Epithelial cell of proximal tubule (primary cell): Measurements from ENCODE around the gene KRT82. TPM values are rescaled to one million over a fixed set of nuclear protein-coding genes. Genes with fewer than 3 reads are reported as not detected.

ENCODE experiments used
- DNase-seq: peaks from one replicate; pipeline ENCODE4 v3.0.0-alpha.2; 2011; ENCODE audit warnings: low read depth
- H3K4me3 ChIP-seq: 2 replicates; pipeline ENCODE4 v1.5.1; 2011; ENCODE audit warnings: low read depth, mild to moderate bottlenecking, low read length
- total RNA-seq: library from RNA; depleted of rRNA; stranded (reverse); fragments of >200 nt; gene quantifications from 2 replicates; pipeline ENCODE4 v1.2.3, GENCODE V29; 2015
- TF ChIP-seq, protein P1 (sequence below): conservative IDR thresholded peaks from 2 replicates; pipeline ENCODE4 v1.5.1; 2012; ENCODE audit warnings: low read depth, mild to moderate bottlenecking, low read length

The KRT82 gene
- total RNA-seq, 1 donor from 2014 or later, result not detected

- TF ChIP-seq, protein P1, sequence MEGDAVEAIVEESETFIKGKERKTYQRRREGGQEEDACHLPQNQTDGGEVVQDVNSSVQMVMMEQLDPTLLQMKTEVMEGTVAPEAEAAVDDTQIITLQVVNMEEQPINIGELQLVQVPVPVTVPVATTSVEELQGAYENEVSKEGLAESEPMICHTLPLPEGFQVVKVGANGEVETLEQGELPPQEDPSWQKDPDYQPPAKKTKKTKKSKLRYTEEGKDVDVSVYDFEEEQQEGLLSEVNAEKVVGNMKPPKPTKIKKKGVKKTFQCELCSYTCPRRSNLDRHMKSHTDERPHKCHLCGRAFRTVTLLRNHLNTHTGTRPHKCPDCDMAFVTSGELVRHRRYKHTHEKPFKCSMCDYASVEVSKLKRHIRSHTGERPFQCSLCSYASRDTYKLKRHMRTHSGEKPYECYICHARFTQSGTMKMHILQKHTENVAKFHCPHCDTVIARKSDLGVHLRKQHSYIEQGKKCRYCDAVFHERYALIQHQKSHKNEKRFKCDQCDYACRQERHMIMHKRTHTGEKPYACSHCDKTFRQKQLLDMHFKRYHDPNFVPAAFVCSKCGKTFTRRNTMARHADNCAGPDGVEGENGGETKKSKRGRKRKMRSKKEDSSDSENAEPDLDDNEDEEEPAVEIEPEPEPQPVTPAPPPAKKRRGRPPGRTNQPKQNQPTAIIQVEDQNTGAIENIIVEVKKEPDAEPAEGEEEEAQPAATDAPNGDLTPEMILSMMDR, result no peak
- H3K4me3 ChIP-seq, result no peak overlapping the region
- no peak for DNase-seq
Measured at GRCh38 chr12:52368508-52368907, 37.6 kb downstream of the KRT82 start.

GRCh38 chr12:52367876-52368275 is 38.3 kb downstream of the KRT82 start:
- TF ChIP-seq, protein P1, result no peak
- no peak for DNase-seq
- H3K4me3 ChIP-seq, result no peak overlapping the region

- TF ChIP-seq, protein P1, result no peak
- no peak within 1 kb of the TSS for H3K4me3 ChIP-seq
- DNase-seq, result no peak
Measured at GRCh38 chr12:52366738-52367485, 39.2 kb downstream of the KRT82 start, which contains the start of gene KRT85. KRT85 (minus strand) TSS chr12:52367481; CDS start chr12:52367405, 76 bp downstream.

GRCh38 chr12:52364901-52365489 is 41.1 kb downstream of the KRT82 start:
- no peak for DNase-seq
- TF ChIP-seq, protein P1, result no peak
- no peak overlapping the region for H3K4me3 ChIP-seq

DNA sequence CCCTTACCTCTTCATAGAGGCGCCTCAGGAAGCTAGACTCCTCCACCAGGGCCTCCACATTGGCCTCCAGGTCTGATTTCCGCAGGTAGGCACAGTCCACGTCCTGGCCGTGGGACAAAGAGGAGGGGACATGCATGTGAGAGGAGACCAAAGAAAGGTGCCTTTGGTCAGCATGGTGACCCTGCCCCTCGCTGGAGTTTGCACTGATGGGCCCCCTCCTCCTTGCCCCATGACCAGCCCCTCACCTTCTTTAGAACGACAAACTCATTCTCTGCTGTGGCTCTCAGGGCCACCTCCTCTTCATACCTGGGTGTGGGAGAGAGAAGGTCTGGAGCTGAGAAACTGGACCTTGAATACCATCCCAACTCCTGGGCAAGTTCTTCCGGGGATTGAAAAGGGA is 42.1 kb downstream of the KRT82 start:
- no peak for DNase-seq
- TF ChIP-seq, protein P1, result no peak
- no peak overlapping the region for H3K4me3 ChIP-seq

GRCh38 chr12:52363111-52363679 is 42.9 kb downstream of the KRT82 start:
- H3K4me3 ChIP-seq, result no peak overlapping the region
- no peak for DNase-seq
- TF ChIP-seq, protein P1, result no peak
